HEK293 (cell line): Measurements from ENCODE around the gene DROSHA.

Experiments used
- KLF1 ChIP-seq: fragments of 450-650 bp; formaldehyde crosslinking; IDR thresholded peaks from 2 replicates; pipeline ENCODE4 v1.5.1; 2016; ENCODE audit warnings: missing biosample characterization, missing genetic modification characterization
- REST ChIP-seq: fragments of 450-650 bp; formaldehyde crosslinking; IDR thresholded peaks from 2 replicates; pipeline ENCODE4 v1.5.1; 2016; ENCODE audit warnings: missing biosample characterization, missing genetic modification characterization
- ZBTB1 ChIP-seq: fragments of 450-650 bp; formaldehyde crosslinking; IDR thresholded peaks from 2 replicates; pipeline ENCODE4 v1.5.1; 2016; ENCODE audit warnings: missing biosample characterization, missing genetic modification characterization
- ZNF133 ChIP-seq: fragments of 450-650 bp; formaldehyde crosslinking; IDR thresholded peaks from 2 replicates; pipeline ENCODE4 v1.5.1; 2016; ENCODE audit warnings: missing biosample characterization, missing genetic modification characterization
- ZNF488 ChIP-seq: fragments of 450-650 bp; formaldehyde crosslinking; IDR thresholded peaks from 2 replicates; pipeline ENCODE4 v1.5.1; 2016; ENCODE audit warnings: missing biosample characterization, missing genetic modification characterization
- TF ChIP-seq, protein P1 (sequence below): fragments of 450-650 bp; formaldehyde crosslinking; IDR thresholded peaks from 2 replicates; pipeline ENCODE4 v1.5.1; 2016; ENCODE audit warnings: missing biosample characterization, missing genetic modification characterization
- TF ChIP-seq, protein P2 (sequence below): fragments of 450-650 bp; formaldehyde crosslinking; IDR thresholded peaks from 2 replicates; pipeline ENCODE4 v1.5.1; 2016; ENCODE audit warnings: missing biosample characterization, missing genetic modification characterization

DNA sequence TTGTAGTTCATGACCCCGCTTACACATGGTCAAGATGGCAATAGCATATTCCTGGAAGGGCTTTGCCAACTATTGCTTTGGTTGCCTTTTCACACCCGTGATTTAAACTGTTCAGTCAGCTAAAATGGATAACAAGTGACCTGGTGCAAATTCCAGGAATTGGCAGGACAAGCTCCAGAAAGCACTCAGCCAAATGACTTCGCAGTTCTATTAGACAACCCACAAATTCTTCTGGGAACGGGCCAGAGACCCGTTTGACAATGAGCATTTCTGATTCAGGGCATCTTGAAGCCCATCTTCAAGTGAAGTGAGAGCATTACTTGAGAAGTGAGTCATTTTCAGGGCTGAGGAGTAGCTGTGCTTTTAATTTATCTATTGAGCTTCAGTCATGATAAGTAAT lies 165.0 kb downstream of the DROSHA start:
- TF ChIP-seq, protein P1, sequence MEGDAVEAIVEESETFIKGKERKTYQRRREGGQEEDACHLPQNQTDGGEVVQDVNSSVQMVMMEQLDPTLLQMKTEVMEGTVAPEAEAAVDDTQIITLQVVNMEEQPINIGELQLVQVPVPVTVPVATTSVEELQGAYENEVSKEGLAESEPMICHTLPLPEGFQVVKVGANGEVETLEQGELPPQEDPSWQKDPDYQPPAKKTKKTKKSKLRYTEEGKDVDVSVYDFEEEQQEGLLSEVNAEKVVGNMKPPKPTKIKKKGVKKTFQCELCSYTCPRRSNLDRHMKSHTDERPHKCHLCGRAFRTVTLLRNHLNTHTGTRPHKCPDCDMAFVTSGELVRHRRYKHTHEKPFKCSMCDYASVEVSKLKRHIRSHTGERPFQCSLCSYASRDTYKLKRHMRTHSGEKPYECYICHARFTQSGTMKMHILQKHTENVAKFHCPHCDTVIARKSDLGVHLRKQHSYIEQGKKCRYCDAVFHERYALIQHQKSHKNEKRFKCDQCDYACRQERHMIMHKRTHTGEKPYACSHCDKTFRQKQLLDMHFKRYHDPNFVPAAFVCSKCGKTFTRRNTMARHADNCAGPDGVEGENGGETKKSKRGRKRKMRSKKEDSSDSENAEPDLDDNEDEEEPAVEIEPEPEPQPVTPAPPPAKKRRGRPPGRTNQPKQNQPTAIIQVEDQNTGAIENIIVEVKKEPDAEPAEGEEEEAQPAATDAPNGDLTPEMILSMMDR (tag by site-specific recombination) = no peak
- TF ChIP-seq ZNF133 (tag by site-specific recombination) (no peak), REST (tag by site-specific recombination) (no peak), ZNF488 (no peak), ZBTB1 (tag by site-specific recombination) (no peak), KLF1 (no peak)
- TF ChIP-seq, protein P2, sequence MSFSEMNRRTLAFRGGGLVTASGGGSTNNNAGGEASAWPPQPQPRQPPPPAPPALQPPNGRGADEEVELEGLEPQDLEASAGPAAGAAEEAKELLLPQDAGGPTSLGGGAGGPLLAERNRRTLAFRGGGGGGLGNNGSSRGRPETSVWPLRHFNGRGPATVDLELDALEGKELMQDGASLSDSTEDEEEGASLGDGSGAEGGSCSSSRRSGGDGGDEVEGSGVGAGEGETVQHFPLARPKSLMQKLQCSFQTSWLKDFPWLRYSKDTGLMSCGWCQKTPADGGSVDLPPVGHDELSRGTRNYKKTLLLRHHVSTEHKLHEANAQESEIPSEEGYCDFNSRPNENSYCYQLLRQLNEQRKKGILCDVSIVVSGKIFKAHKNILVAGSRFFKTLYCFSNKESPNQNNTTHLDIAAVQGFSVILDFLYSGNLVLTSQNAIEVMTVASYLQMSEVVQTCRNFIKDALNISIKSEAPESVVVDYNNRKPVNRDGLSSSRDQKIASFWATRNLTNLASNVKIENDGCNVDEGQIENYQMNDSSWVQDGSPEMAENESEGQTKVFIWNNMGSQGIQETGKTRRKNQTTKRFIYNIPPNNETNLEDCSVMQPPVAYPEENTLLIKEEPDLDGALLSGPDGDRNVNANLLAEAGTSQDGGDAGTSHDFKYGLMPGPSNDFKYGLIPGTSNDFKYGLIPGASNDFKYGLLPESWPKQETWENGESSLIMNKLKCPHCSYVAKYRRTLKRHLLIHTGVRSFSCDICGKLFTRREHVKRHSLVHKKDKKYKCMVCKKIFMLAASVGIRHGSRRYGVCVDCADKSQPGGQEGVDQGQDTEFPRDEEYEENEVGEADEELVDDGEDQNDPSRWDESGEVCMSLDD (tag by site-specific recombination) = no peak
